Omental fat pad (tissue), 4 donors: ENCODE results near the gene GRID1. TPM values are rescaled to one million over a fixed set of nuclear protein-coding genes. Genes with fewer than 3 reads are reported as not detected.

Experiments used
- ATAC-seq: fragments of 150-250 bp; one replicate; pipeline ENCODE4 v1.9.1; 2016; ENCODE audit warnings: mild to moderate bottlenecking, moderate library complexity; ENCODE audit not compliant: low FRiP score
- DNase-seq: peaks from one replicate; pipeline ENCODE4 v3.0.0-alpha.2; 2019; ENCODE audit warnings: low spot score
- CTCF ChIP-seq, 3 donors: fragments of 450-650 bp; IDR thresholded peaks; one replicate each; pipeline ENCODE4 v1.5.1; 2016 to 2017; ENCODE audit warnings: antibody characterized with exemption in 3 of 3, mild to moderate bottlenecking in 3 of 3, moderate library complexity in 2 of 3
- total RNA-seq, 4 donors: library from RNA; depleted of rRNA; stranded (reverse); fragments of >200 nt; gene quantifications; one replicate each; pipeline ENCODE4 v1.1.0, GENCODE V29; 2016

The GRID1 gene
- total RNA-seq, 4 donors from 2014 or later = 1.5 to 3.5 (median 2.4) TPM

DNA sequence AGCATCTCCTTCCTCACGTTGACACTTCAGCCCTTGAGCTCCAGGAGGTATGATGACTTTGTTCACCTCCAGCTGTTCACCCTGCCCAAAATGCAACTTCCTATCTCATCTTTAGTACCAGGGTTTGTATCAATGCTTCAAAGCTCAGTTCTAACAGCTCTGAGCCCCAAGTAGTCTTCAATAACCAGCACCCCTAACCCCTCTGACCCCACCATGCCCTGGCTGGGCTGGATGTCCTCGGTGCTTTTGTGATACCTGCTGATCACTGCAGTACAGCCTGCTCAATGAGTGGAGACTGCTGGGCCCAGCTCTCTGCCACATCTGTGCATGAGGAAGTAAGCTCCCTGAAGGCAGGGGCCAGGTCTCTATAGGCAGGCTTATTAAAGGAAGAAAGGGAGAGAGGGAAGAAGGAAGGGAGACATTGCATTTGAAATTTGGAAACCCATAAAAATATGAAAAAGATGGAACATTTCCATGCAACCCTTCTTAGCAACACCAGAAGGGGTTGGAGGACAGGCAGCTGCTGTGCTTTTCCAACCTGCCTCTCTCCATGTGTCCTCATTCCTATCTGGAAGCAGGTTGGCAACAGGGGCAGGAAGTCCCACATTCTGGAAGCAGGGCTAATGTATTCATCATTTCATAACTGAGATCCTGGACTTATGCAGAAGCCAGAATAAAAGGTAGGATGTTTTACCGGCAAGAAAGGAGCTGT, 756.1 kb downstream of the GRID1 start:
- no peak for ATAC-seq

GRCh38 chr10:85609509-85609908, 757.1 kb downstream of the GRID1 start:
- no peak for ATAC-seq
- no peak for TF ChIP-seq CTCF (IDR thresholded peaks at IDR 0.05)
- no peak for DNase-seq

More for the DNA sequence above, 756.1 kb downstream of the GRID1 start:
- no peak for DNase-seq
- no peak for TF ChIP-seq CTCF (IDR thresholded peaks at IDR 0.05)

GRCh38 chr10:85608706-85609105, 757.9 kb downstream of the GRID1 start:
- ATAC-seq (no peak), DNase-seq (no peak)
- TF ChIP-seq CTCF (IDR thresholded peaks at IDR 0.05) = no peak

GRCh38 chr10:85607043-85607695, 759.4 kb downstream of the GRID1 start:
- TF ChIP-seq CTCF (IDR thresholded peaks at IDR 0.05) = no peak
- no peak for DNase-seq
- no peak for ATAC-seq

DNA sequence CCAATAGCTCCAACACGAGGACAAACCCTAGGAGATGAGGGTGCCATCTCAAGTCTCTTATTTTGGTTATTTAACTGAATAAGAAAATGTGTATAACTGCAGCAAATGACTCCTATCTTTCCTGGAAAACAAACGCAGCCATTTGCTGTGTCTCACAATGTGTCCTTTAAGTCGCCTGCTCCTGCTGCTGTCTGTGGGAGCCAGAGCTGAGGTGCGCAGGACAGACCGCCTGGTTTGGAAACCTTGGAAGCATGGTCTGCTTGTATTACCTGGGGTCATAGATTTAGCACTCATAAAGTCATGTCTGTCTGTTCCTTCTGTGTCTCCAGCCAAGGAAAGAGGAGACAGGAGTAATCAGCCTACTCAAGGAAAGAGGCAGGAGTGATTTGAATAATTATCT, 760.2 kb downstream of the GRID1 start:
- ATAC-seq = no peak
- DNase-seq = no peak

DNA sequence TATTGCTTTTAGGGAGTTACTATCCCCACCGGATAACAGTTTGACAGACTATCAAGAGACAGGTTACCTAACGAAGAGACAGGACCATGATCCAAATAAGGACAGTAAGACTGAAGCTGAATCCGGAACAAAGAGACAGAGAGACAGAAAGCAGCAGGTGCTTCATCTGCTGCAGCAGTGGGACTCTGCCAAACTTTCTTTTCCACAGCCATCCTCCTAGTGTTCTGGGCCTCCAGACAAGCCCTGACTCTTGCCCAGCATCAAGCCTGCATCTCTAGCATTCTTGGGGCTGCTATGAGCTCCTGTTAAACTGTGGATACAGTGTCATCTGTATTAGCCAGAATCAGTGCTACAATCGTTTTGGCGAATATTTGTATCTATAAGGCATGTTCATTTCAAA, 761.7 kb downstream of the GRID1 start:
- no peak for TF ChIP-seq CTCF (IDR thresholded peaks at IDR 0.05)
- DNase-seq = no peak
- ATAC-seq = no peak

More for the DNA sequence above, 760.2 kb downstream of the GRID1 start:
- TF ChIP-seq CTCF (IDR thresholded peaks at IDR 0.05) = no peak
